HG02840 (cell line): ENCODE results near the gene SORBS2.

Experiments
- ATAC-seq: cut with Tn5 transposase; IDR thresholded peaks from one replicate; pipeline ENCODE4 v1.9.1; 2021; ENCODE audit warnings: mild to moderate bottlenecking, moderate library complexity, moderate number of reproducible peaks; ENCODE audit not compliant: unreplicated experiment, low FRiP score

Gene SORBS2

DNA sequence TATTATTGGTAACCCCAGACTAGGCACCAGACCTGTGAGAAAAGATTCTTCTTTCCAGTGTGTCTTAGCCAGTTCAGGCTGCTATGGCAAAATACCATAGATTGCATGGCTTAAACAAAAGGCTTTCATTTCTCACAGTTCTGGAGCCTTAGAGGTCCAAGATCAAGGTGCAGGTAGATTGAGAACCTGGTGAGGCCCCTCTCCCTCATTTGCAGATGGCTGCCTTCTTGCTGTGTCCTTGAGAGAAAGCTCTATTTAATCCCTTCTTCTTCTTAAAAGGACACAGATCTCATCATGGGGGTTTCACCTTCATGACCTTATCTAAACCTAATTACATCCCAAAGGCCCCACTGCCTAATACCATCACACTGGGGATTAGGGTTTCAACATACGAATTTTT is 273.2 kb downstream of the SORBS2 start:
- no peak for ATAC-seq

DNA sequence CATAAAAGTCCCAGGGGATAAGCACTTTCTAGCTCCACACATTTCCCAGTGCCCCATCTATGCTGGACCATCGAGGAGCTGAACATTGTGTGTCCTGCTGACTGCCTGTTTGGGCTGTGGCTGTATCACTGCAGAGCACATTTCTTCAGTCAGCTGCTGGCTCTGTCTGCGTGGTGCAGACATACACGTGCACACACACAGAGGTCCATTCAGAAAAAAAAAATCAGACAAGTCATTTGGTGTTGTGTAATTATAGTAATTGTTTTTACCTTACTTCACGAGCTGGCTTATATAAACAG is 275.6 kb downstream of the SORBS2 start:
- ATAC-seq = no peak

DNA sequence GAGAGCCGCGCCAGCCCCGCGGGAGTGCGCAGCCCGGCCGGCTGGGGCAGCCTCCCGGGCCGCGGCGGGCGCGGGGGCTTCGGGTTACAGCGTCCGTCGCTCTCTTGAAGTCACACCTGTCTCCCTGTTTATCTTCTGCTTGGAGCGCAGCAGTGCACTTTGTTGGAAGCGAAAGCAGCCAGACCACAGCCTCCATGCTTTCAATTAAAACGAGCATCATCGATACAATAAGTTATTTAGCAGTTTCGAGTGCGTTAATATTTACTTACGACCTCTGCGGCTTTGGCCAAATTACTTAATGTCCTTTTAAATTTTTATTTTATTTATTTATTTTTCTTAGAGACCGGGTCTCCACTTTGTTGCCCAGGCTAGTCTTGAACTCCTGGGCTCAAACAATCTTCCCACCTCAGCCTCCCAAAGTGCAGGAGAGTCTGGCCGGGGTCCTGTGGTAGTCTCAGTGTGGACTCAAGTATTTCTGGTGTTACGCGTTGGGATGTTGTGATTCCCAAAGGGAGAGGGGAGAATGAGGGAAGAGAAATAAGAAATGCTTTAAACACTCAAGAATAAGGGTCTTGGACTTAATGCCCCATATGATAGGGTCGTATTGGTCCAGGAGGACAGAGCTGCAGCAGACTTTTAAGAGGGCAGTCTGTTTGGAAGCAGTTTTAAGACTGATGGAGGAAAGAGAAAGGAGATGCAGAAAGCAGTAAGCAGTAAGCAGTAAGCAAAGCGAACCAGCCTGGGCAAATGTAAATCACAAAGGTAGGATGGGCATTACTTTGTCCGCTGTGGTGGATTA is 276.2 kb downstream of the SORBS2 start:
- no peak for ATAC-seq
